ENCODE results near the gene GPR82. TPM values are rescaled to one million over a fixed set of nuclear protein-coding genes. Genes with fewer than 3 reads are reported as not detected.
"Not testable (repeated sequence)": the region's sequence is repeated elsewhere in the genome, so short reads cannot be mapped to it uniquely, and the experiment has no call there.

GPR82 gene
- total RNA-seq, 1 experiment from 2014 or later, result not detected

- Mint-ChIP-seq H3K9me3 (ENCODE audit: unreplicated experiment) (no peaks in the 10 kb centered on the region), H3K4me1 (ENCODE audit: insufficient read depth, unreplicated experiment) (no peaks in the 10 kb centered on the region), H3K27ac (ENCODE audit: low read depth, unreplicated experiment) (no peak overlapping the region), H3K4me3 (ENCODE audit: unreplicated experiment) (no peak overlapping the region), H3K36me3 (ENCODE audit: insufficient read depth, unreplicated experiment) (peaks cover 12% of the 10 kb centered on the region), H3K27me3 (ENCODE audit: insufficient read depth, unreplicated experiment) (peaks cover 69% of the 10 kb centered on the region)
- intact Hi-C loops (cut with micrococcal nuclease), result no loop called here
- CTCF ChIA-PET, result no interaction called here
- no peak for TF ChIP-seq CTCF (IDR thresholded peaks at IDR 0.05; ENCODE audit: unreplicated experiment)
- no TSS peak for BruUV-seq (replicated peaks)
- POLR2A ChIA-PET, result no interaction called here
- DNase-seq (ENCODE audit: unreplicated experiment), result no peak
These were observed 5.3 kb upstream of the GPR82 start for GRCh38 chrX:41718481-41719235.

DNA sequence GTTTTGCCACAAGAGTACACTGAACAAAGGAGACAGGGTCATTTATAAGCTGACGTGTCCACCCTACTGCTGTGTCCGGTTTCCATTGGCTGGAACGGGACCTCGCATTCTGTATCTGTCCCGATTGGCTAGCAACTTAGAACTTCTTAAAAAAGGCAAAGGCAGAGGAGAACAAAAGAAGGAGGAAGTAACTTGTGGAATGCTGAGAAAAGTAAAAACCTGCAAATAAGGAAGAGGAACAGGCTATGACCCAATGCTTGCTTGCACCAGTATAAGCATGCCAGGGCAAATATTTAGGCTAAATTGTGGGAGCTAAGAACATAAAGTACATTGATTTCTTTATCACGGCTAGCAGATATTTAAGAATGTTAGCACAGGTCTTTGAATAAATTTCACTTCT, 4.4 kb upstream of the GPR82 start:
- CTCF ChIA-PET; POLR2A ChIA-PET; H3K4me1 Mint-ChIP-seq (ENCODE audit: insufficient read depth, unreplicated experiment); BruUV-seq (replicated peaks); DNase-seq (ENCODE audit: unreplicated experiment); H3K27ac Mint-ChIP-seq (ENCODE audit: low read depth, unreplicated experiment); intact Hi-C loops (cut with micrococcal nuclease); H3K9me3 Mint-ChIP-seq (ENCODE audit: unreplicated experiment); H3K4me3 Mint-ChIP-seq (ENCODE audit: unreplicated experiment): not testable (repeated sequence)
- Mint-ChIP-seq H3K27me3 (ENCODE audit: insufficient read depth, unreplicated experiment) (peaks cover 60% of the 10 kb centered on the region), H3K36me3 (ENCODE audit: insufficient read depth, unreplicated experiment) (peaks cover 12% of the 10 kb centered on the region)

DNA sequence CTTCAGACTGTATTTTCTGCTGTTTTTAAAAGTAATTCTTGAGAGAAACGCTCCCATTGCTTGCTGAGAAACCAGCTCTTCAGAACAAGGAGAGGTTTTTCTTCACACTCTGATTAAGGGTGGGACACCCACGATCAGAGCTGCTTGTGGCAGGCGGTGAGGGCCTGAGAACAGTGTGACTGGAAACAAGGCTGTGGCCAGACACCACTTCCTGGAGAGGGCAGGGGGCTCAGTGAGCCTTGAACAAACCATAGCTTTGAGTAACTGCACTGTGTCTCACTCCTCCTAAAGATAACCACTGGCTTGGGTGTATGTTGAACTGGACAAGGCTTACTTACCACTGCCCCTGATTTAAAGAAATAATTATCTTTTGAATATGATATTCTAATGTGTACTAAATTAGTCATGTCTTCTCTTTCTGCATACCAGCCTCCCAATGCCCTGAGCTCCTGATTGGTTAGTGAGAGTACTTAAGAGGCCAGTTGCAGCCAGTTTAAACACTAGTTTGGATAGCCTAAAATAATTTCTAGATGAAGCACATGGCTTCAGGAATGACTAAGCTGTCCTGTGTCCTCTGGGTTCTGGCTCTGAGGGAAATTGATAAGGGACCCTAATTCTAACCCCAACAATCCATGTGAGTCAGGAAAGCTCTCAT, 3.7 kb upstream of the GPR82 start:
- no peak overlapping the region for H3K27ac Mint-ChIP-seq (ENCODE audit: low read depth, unreplicated experiment)
- H3K4me3 Mint-ChIP-seq (ENCODE audit: unreplicated experiment), result no peak overlapping the region
- ChIA-PET CTCF (no interaction called here), POLR2A (no interaction called here)
- no peak for TF ChIP-seq CTCF (IDR thresholded peaks at IDR 0.05; ENCODE audit: unreplicated experiment)
- no peaks in the 10 kb centered on the region for H3K9me3 Mint-ChIP-seq (ENCODE audit: unreplicated experiment)
- H3K4me1 Mint-ChIP-seq (ENCODE audit: insufficient read depth, unreplicated experiment), result no peaks in the 10 kb centered on the region
- H3K36me3 Mint-ChIP-seq (ENCODE audit: insufficient read depth, unreplicated experiment), result peaks cover 12% of the 10 kb centered on the region
- H3K27me3 Mint-ChIP-seq (ENCODE audit: insufficient read depth, unreplicated experiment), result peaks cover 57% of the 10 kb centered on the region
- no TSS peak for BruUV-seq (replicated peaks)
- no peak for DNase-seq (ENCODE audit: unreplicated experiment)
- intact Hi-C loops (cut with micrococcal nuclease), result no loop called here

DNA sequence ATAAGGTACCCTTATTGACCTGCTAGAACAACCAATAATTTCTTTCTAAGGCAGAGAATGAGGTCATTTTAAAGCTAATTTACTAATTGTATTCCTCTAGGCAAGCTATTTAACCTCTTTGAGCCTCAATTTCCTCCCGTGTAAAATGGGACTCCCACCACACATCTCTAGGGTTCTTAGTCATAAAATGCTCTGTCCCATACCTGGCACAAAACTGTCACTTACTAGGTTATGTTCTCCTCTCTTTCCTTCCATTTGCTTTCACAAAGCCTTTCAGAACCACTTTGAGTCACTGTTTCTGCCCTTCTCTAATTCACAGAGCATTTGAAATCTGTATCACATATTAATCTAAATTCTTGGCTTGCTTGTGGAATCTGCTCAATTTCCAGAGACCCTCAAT, 2.4 kb upstream of the GPR82 start:
- no peak for TF ChIP-seq CTCF (IDR thresholded peaks at IDR 0.05; ENCODE audit: unreplicated experiment)
- H3K27ac Mint-ChIP-seq (ENCODE audit: low read depth, unreplicated experiment), result no peak overlapping the region
- H3K4me1 Mint-ChIP-seq (ENCODE audit: insufficient read depth, unreplicated experiment), result no peaks in the 10 kb centered on the region
- H3K27me3 Mint-ChIP-seq (ENCODE audit: insufficient read depth, unreplicated experiment), result peaks cover 53% of the 10 kb centered on the region
- peaks cover 12% of the 10 kb centered on the region for H3K36me3 Mint-ChIP-seq (ENCODE audit: insufficient read depth, unreplicated experiment)
- DNase-seq (ENCODE audit: unreplicated experiment), result no peak
- ChIA-PET CTCF (no interaction called here), POLR2A (interaction anchor here (0.7 kb wide), 1 partner anchor 1410 kb away, joined by 3 read pairs; no protein-coding TSS in a partner anchor)
- no peaks in the 10 kb centered on the region for H3K9me3 Mint-ChIP-seq (ENCODE audit: unreplicated experiment)
- intact Hi-C loops (cut with micrococcal nuclease), result no loop called here
- BruUV-seq (replicated peaks), result no TSS peak
- H3K4me3 Mint-ChIP-seq (ENCODE audit: unreplicated experiment), result no peak overlapping the region

Data from MCF 10A (cell line).